HG02852 (cell line): ENCODE results near the gene HES5.

Source experiments
- ATAC-seq: cut with Tn5 transposase; IDR thresholded peaks from one replicate; pipeline ENCODE4 v1.9.1; 2021; ENCODE audit warnings: mild to moderate bottlenecking, moderate library complexity; ENCODE audit not compliant: unreplicated experiment

HES5 gene

GRCh38 chr1:2532485-2533160 lies 2.6 kb upstream of the HES5 start:
- ATAC-seq, result no peak

GRCh38 chr1:2530513-2531361 lies 674 bp upstream of the HES5 start:
- ATAC-seq, result no peak

- ATAC-seq, result no peak
These were observed 888 bp downstream of the HES5 start for GRCh38 chr1:2528966-2529783.

GRCh38 chr1:2528611-2528965 lies 1.5 kb downstream of the HES5 start:
- ATAC-seq, result no peak

GRCh38 chr1:2528016-2528415 lies 2.0 kb downstream of the HES5 start:
- no peak for ATAC-seq

- no peak for ATAC-seq
These were observed 2.6 kb downstream of the HES5 start for GRCh38 chr1:2527556-2527860.

- ATAC-seq, result peak; percentile 43
These were observed 3.1 kb downstream of the HES5 start for GRCh38 chr1:2526824-2527555.

GRCh38 chr1:2525920-2526823 lies 3.9 kb downstream of the HES5 start, which contains the start of gene PANK4:
Gene PANK4, minus strand, starts transcription at chr1:2526596. Its CDS starts 9 bp downstream, at chr1:2526587.
- peak; percentile 75 for ATAC-seq

- no peak for ATAC-seq
These were observed 4.5 kb downstream of the HES5 start for GRCh38 chr1:2525572-2525919.

- ATAC-seq, result no peak
These were observed 6.0 kb downstream of the HES5 start for GRCh38 chr1:2523891-2524609.

- no peak for ATAC-seq
These were observed 6.7 kb downstream of the HES5 start for GRCh38 chr1:2523191-2523890.

- ATAC-seq, result no peak
These were observed 7.8 kb downstream of the HES5 start for GRCh38 chr1:2522230-2522629.

GRCh38 chr1:2520806-2521205 lies 9.3 kb downstream of the HES5 start:
- ATAC-seq, result no peak

- ATAC-seq, result no peak
These were observed 9.9 kb downstream of the HES5 start for GRCh38 chr1:2520206-2520605.

GRCh38 chr1:2519729-2520128 lies 10.3 kb downstream of the HES5 start:
- no peak for ATAC-seq

- no peak for ATAC-seq
These were observed 10.9 kb downstream of the HES5 start for GRCh38 chr1:2519029-2519685.

- ATAC-seq, result no peak
These were observed 11.5 kb downstream of the HES5 start for GRCh38 chr1:2518528-2518927.

GRCh38 chr1:2517966-2518365 lies 12.1 kb downstream of the HES5 start:
- ATAC-seq, result no peak
